Common myeloid progenitor, CD34-positive (primary cell): ENCODE results near the gene IGSF3.
A peak's percentile ranks its signal among the peaks of the same experiment; 100 is the strongest.

Experiments
- CTCF ChIA-PET: fragments of 350-600 bp; sonication (Branson Sonifier 250); formaldehyde crosslinking; loops from one replicate; lab custom pipeline; 2021; ENCODE audit warnings: antibody characterized with exemption; lab: Charles Lee
- POLR2A ChIA-PET: fragments of 350-600 bp; sonication (Branson Sonifier 250); formaldehyde crosslinking; loops from one replicate; lab custom pipeline; 2021; ENCODE audit warnings: antibody characterized with exemption; lab: Charles Lee
- DNase-seq, 3 donors: peaks; one replicate each; pipeline versions ENCODE4 v3.0.0 to v3.0.0-alpha.2; 2013
- H3K27ac ChIP-seq, 2 experiments: 1 replicate in 1 of 2; 2 replicates in 1 of 2; pipeline ENCODE4 v1.7.0; 2013; ENCODE audit warnings: inconsistent platforms in 2 of 2, low read length in 2 of 2, mild to moderate bottlenecking in 2 of 2, low read depth in 1 of 2, moderate library complexity in 1 of 2; ENCODE audit not compliant: severe bottlenecking in 2 of 2, insufficient read depth in 1 of 2, poor library complexity in 1 of 2
- H3K27me3 ChIP-seq, 5 experiments: replicated peaks in 2 of 5; 1 replicate in 3 of 5; 2 replicates in 2 of 5; pipeline versions ENCODE4 v1.6.1 to v1.7.0; 2013; ENCODE audit warnings: low read length in 4 of 5, mild to moderate bottlenecking in 2 of 5, moderate library complexity in 2 of 5, inconsistent platforms in 1 of 5; ENCODE audit not compliant: insufficient read depth in 5 of 5, control insufficient read depth in 4 of 5
- H3K36me3 ChIP-seq, 4 experiments: 1 replicate in 2 of 4; 2 replicates in 2 of 4; pipeline versions ENCODE4 v1.6.1 to v1.7.0; 2013; ENCODE audit warnings: low read length in 3 of 4, control low read depth in 1 of 4, mild to moderate bottlenecking in 1 of 4; ENCODE audit not compliant: control insufficient read depth in 4 of 4, insufficient read depth in 4 of 4
- H3K4me1 ChIP-seq, 4 experiments: 1 replicate in 3 of 4; 2 replicates in 1 of 4; pipeline versions ENCODE4 v1.6.1 to v1.7.1; 2013; ENCODE audit warnings: low read length in 3 of 4, mild to moderate bottlenecking in 3 of 4, control low read depth in 1 of 4, inconsistent platforms in 1 of 4, moderate library complexity in 1 of 4; ENCODE audit not compliant: control insufficient read depth in 4 of 4, insufficient read depth in 4 of 4; ENCODE audit errors: control extremely low read depth in 1 of 4
- H3K4me3 ChIP-seq, 7 experiments: 1 replicate in 4 of 7; 2 replicates in 3 of 7; pipeline versions ENCODE4 v1.5.1 to v1.7.0; 2013; ENCODE audit warnings: mild to moderate bottlenecking in 7 of 7, low read length in 6 of 7, moderate library complexity in 6 of 7, inconsistent platforms in 2 of 7, low read depth in 2 of 7, control low read depth in 1 of 7; ENCODE audit not compliant: insufficient read depth in 4 of 7, control insufficient read depth in 1 of 7; ENCODE audit errors: extremely low read depth in 1 of 7
- H3K9me3 ChIP-seq, 5 experiments: 1 replicate in 4 of 5; 2 replicates in 1 of 5; pipeline versions ENCODE4 v1.6.1 to v1.7.1; 2013; ENCODE audit warnings: low read length in 4 of 5, mild to moderate bottlenecking in 2 of 5, inconsistent platforms in 1 of 5, low read depth in 1 of 5, moderate library complexity in 1 of 5; ENCODE audit not compliant: control insufficient read depth in 4 of 5, insufficient read depth in 2 of 5; ENCODE audit errors: control extremely low read depth in 1 of 5
- whole genome bisulfite sequencing: methylation state at CpG from one replicate; pipeline ENCODE4 v1.1.5; 2013; ENCODE audit not compliant: insufficient coverage; 5-methylcytosine and 5-hydroxymethylcytosine counted together

The IGSF3 gene

DNA sequence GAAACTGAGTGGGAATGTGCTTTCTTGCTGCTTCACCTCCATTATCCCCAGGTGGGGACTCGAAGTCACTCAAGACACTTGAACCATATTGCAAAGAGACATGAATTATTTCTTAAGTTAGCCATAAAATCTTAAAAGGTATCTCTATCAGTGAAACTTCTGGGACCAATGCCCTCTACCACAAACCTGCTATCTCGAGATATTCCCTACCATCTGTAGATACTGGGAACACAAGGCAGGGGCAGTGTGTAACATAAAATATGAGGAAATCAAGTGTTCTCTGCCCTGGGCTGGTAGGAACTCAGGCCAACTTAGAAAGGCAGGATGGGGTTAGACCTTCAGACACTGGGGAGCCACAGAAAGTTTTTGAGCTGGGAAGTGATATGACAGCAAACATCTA is 95.4 kb downstream of the IGSF3 start:
- no peaks in the 10 kb centered on the region for H3K27me3 ChIP-seq
- DNase-seq = no peak
- no peaks in the 10 kb centered on the region for H3K36me3 ChIP-seq
- H3K4me1 ChIP-seq = peaks cover 0 to 39% (median 32%) of the 10 kb centered on the region in 4 experiments
- WGBS = 100% methylated on average over 1 of the region's 2 CpGs
- H3K27ac ChIP-seq = no peak overlapping the region
- no peak overlapping the region for H3K4me3 ChIP-seq
- CTCF ChIA-PET = interaction anchor here (0.6 to 4.8 kb wide), 3 partner anchors 24 to 64 kb away, joined by 3 to 37 read pairs (median 3); no protein-coding TSS in a partner anchor
- POLR2A ChIA-PET = no interaction called here
- no peaks in the 10 kb centered on the region for H3K9me3 ChIP-seq

DNA sequence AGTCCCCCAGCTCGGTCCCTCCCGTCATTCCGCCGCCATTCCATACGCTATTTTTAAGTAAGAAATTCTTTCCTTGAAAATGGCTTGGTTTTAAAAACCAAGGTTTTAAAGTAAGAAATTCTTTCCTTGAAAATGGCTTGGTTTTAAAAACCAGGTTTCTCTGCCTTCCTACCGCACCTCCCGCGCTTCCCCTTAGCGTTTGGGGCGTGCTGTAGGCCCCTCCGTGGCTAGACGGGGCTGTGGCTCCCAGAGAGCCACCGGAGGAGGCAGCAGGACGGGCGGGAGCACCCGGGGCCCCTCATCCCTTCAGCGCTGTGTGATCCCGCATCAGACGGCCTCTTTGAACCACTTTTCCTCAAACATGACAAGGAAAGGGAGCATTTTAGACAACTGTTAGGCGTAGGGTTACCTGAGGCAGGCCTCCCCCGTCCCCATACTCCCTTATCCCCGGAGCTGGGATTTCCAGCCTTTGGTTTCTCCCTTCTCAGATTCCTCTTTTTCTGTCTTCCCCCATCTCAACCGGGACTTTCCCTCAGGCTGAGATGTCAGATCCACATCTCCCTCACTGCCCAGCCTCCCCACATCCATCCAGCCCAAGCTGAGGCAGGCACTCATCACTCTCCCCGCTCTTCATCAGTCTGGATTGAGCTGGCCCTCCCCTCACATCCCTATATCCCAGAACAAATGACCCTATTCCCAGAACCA is 96.2 kb downstream of the IGSF3 start:
- POLR2A ChIA-PET = no interaction called here

DNA sequence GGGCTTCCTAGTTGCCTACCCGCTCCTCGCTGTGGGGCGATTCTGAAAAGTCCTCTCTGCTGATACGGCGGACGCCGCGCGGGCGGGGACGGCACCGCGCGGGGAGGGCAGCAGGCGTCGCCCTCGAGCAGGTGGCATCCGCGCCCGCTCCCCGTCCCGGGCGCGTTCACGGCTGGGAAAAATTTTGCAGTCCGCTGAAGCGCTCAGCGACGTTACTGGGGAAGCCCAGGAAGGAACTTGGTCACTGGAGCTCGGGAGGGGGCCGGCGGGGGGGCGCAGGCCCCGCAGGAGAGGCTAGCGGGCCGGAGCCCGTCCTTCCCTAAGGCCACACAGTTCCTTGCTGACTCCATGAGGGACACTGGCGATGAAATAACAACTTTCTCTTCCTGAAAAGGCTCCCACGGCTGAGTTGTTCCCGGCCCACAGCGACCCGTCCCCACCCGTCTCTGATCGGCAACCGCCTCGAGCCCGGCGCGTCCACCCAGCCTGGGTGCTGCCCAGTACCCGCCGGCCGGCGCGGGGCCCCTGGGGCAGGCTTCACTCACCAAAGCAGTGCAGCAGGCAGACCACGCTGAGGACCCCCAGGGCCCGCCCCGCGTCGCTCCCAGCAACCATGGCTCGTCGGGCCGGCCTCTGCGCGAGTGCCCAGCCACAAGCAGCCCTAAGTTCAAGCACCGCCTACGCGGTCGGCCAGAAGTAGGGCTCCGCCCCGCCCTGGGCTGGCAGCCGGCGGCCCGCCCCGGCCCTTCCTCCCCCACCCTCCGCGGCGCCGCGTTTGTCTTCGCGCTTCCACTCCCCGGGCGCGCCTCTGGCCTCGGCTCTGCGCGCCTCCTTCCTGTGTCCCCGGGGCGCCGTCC is 96.9 kb downstream of the IGSF3 start, which contains the start of gene CD58:
Gene CD58 (minus strand): TSS at position 669 of the 857 bp plus-strand sequence. CDS start 54 bp downstream, at position 615.
- peak within 1 kb of the TSS; percentile 77 to 98 (median 89) for H3K4me3 ChIP-seq
- H3K36me3 ChIP-seq = no peaks in the 10 kb centered on the region
- DNase-seq = peak; percentile 76 to 91 (median 88)
- H3K27ac ChIP-seq = peak within 1 kb of the TSS; percentile 36 to 88
- CTCF ChIA-PET = interaction anchor here (2.5 to 4.8 kb wide), 2 partner anchors 26 to 431 kb away, joined by 5 to 37 read pairs; no protein-coding TSS in a partner anchor
- peaks cover 0 to 41% (median 33%) of the 10 kb centered on the region in 4 experiments for H3K4me1 ChIP-seq
- no peaks in the 10 kb centered on the region for H3K9me3 ChIP-seq
- POLR2A ChIA-PET = interaction anchor here (1.0 kb wide), 1 partner anchor 66 kb away, joined by 6 read pairs; no protein-coding TSS in a partner anchor
- H3K27me3 ChIP-seq = no peaks in the 10 kb centered on the region
- 0% methylated on average over 73 of the region's 90 CpGs for WGBS

More for the DNA sequence above, 96.2 kb downstream of the IGSF3 start:
- Histone ChIP-seq H3K27me3 (no peaks in the 10 kb centered on the region), H3K4me3 (peak overlapping the region; percentile 77 to 98 (median 89)), H3K36me3 (no peaks in the 10 kb centered on the region), H3K4me1 (peaks cover 0 to 40% (median 33%) of the 10 kb centered on the region in 4 experiments), H3K27ac (peak overlapping the region; percentile 20 to 88), H3K9me3 (no peaks in the 10 kb centered on the region)
- CTCF ChIA-PET = interaction anchor here (0.6 to 4.8 kb wide), 4 partner anchors 25 to 487 kb away, joined by 3 to 37 read pairs (median 4); no protein-coding TSS in a partner anchor
- DNase-seq = no peak
- 12% methylated on average over 15 of the region's 24 CpGs for WGBS

DNA sequence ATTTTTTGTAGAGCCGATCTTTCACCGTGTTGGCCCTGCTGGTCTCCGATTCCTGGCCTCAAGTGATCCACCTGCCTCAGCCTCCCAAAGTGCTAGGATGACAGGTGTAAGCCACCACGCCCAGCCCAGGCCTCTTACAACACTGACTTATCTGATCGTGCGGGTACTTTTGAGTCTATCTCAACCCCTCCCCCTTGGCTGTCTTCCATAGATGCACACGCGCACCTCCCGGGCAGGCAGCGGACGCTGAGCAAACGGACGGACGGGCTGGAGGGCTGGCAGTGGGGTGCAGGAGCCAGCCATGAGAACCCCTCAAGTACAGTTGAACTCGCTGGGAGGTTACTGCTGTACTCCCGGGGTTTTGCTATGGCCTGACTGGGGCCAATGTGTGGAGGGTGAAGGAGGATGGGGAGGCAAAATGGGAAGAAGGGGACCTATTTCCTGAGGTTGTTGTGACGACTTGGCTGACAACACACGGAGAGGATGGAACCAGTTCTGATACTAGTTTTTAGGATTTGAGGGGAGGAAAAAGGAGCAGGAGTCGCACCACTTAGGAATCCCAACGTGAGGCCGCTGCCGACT is 97.7 kb downstream of the IGSF3 start:
- peak overlapping the region in 1 of 2 experiments; percentile 69 for H3K27ac ChIP-seq
- POLR2A ChIA-PET = interaction anchor here (1.0 kb wide), 1 partner anchor 65 kb away, joined by 6 read pairs; no protein-coding TSS in a partner anchor

DNA sequence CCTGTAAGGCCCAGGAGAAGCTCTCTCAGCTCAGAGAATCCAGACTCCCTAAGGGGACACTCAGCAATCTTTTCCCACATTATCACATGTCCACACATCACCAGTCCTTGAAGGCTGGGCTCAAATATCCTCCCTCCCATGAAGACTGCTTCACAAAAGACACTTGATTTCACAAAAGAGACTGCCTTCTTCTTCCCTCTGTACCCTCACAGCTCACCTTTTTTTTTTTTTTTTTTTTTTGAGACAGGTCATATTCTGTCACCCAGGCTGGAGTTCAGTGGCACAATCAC is 98.2 kb downstream of the IGSF3 start:
- Histone ChIP-seq H3K36me3 (peaks cover 0 to 2% (median 0%) of the 10 kb centered on the region in 4 experiments), H3K27ac (no peak overlapping the region), H3K9me3 (peaks cover 0 to 5% (median 0%) of the 10 kb centered on the region in 5 experiments), H3K4me3 (peak overlapping the region in 6 of 7 experiments; percentile 19 to 91 (median 84)), H3K27me3 (no peaks in the 10 kb centered on the region), H3K4me1 (peaks cover 0 to 41% (median 33%) of the 10 kb centered on the region in 4 experiments)
- CTCF ChIA-PET = interaction anchor here (0.8 to 2.5 kb wide), 14 partner anchors 9 to 441 kb away, joined by 3 to 7 read pairs (median 5); no protein-coding TSS in a partner anchor
- DNase-seq = no peak
- POLR2A ChIA-PET = no interaction called here

More for the DNA sequence above, 97.7 kb downstream of the IGSF3 start:
- H3K4me1 ChIP-seq = peaks cover 0 to 41% (median 33%) of the 10 kb centered on the region in 4 experiments
- H3K4me3 ChIP-seq = peak overlapping the region; percentile 77 to 98 (median 89)
- H3K9me3 ChIP-seq = peaks cover 0 to under 1% (median 0%) of the 10 kb centered on the region in 5 experiments
- H3K27me3 ChIP-seq = no peaks in the 10 kb centered on the region
- no peaks in the 10 kb centered on the region for H3K36me3 ChIP-seq
- peak; percentile 50 to 77 (median 75) for DNase-seq
- 25% methylated on average over 14 of the region's 22 CpGs for WGBS
- CTCF ChIA-PET = interaction anchor here (0.8 to 2.5 kb wide), 10 partner anchors 10 to 441 kb away, joined by 3 to 7 read pairs (median 5); no protein-coding TSS in a partner anchor

DNA sequence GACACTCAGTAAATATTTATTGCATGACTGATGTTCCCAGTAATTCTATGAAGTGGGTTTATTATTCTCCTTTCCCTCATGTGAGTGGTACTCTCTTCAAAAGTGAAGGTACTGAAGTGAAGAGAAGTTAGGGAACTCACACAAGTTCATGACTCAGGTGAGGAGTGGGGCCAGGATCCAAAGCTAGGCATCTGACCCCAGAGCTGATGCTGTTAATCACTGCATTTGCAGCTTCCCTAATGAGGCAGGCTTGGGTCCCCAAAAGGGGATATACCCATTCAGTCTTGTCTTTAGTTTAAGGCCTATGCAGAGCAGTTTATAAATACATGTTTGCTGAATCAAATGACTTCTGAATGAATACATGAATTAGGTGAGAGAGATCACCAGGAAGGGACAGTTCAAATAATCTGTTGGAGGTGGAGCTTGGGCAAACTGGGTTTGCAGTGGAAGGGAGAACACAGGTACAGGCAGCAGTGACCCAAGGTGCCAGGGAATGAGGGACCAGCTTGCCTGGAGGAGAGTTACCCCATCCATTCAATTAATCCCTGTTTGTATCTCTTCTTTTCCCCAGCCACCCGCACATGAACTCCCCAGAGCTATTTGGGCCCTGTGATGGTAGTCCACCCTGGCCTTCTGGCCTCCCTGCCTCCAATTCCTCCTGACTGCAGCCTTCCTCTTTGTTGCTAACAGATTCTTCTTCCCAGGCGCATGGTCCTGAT is 98.7 kb downstream of the IGSF3 start:
- Histone ChIP-seq H3K4me1 (peaks cover 0 to 41% (median 31%) of the 10 kb centered on the region in 4 experiments), H3K4me3 (peak overlapping the region in 2 of 7 experiments; percentile 19 to 90), H3K27ac (no peak overlapping the region), H3K9me3 (peaks cover 0 to 5% (median 0%) of the 10 kb centered on the region in 5 experiments), H3K27me3 (no peaks in the 10 kb centered on the region), H3K36me3 (peaks cover 0 to 2% (median 0%) of the 10 kb centered on the region in 4 experiments)
- ChIA-PET CTCF (interaction anchor here (0.8 to 2.5 kb wide), 14 partner anchors 9 to 442 kb away, joined by 3 to 7 read pairs (median 5); no protein-coding TSS in a partner anchor), POLR2A (no interaction called here)
- 100% methylated on average over 2 of the region's 2 CpGs for WGBS
- DNase-seq = no peak
